ENCODE data around the gene MRPS33.
"Not testable (repeated sequence)": the region's sequence is repeated elsewhere in the genome, so short reads cannot be mapped to it uniquely, and the experiment has no call there.

MRPS33 gene

DNA sequence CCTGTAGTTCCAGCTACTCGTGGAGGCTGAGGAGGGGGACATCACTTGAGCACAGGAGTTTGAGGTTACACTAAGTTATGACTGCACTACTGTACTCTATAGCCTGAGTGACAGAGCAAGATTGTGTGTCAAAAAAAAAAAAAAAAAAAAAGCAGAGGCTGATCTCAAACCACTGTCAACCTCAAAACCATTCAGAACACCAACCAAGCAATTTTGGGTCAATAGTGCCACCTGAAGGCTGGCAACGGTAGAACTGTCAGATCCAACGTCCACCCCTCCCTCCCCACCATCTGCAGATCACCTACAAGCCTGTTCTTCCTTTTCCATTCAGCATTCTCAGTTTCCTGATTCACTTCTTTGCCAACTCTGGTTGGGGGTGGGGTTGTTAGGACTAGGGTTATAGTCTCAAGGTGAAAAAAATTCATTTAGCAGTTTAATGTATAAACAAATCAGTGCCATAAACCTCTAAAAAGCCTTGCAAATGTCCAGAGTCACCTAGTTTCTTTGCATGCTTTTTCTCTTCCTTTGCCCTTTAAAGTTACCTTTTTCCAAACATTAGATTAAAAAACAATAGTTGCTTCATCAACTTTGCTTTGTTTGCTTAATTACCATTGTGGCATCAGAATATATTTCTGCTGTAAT is 2.6 kb downstream of the MRPS33 start:
- peak; percentile 47 for DNase-seq

DNA sequence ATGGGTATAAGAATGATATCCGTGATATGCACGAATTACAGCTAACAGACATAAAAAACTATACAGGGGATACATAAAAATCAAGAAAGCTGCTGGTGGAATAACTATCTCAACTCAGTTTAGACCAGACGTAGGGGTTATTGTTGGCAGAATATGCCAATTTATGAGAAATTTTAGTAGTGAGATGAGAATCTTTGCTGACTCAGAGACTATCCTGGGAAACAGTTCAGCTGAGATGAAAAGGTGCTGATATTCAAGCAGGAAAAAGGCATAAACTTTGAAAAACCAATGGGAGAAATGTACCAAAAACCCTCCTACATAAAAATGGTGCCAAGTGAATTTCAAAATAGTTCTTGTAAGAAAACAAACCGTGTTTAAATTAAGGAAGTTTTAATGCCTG is 3.3 kb downstream of the MRPS33 start:
- DNase-seq: no peak

DNA sequence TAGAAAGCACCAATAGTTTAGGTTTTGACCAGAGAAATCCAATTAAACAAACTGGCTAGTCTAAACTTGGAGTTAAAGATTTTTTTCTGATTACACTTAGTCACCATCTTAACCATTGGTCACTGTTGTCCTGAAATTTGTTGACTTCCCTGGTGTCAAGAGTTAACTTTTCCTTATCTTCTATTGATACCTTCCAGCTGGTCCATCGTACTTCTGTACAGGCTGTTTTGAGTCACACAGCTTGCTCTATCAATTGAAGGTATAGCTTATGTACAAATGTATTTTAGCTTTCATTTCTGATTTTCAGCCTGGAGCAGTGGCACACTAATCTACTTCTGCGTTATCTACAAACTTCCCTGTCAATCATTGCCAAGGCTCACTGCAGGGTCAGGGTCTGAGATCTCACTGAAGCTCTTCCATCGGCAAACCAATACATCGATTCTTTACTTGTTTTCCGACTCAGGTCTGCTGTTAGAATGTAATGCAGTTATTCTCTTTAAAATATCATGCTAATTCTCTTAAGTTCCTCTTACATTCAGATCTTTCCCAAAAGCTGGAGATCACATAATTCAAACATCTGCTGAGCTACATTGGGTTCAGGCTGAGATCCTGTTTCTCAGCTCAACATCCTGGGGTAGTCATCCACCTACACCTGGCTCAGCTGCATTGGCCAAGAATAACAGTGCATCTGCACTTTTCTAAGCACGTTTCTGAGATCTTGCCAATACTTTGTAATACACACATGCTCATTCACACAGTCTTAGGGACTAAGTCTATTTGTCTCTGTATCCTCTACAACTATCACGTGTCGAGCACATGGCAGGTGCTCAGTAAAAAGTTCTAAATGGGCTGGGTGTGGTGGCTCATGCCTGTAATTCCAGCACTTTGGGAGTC is 11.3 kb downstream of the MRPS33 start:
- DNase-seq: no peak

DNA sequence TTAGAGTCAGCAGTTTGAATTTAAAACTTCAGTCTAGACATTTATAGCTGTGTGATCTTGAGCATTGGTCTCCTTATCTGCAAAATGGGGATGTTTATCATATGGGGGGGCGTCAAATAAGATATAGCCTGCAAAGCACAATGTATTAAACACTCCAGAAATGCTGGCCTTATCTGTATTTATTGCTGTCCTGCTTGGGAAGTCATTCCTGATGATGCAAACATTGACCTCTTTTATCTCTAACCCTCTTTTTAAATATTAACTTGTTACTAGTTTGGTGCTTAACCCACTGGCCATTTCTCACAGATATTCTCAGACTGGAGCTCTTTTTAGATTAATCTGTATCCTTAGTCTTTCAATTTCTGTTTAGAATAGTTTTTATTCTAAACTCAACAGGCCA is 13.2 kb downstream of the MRPS33 start:
- no peak for DNase-seq

DNA sequence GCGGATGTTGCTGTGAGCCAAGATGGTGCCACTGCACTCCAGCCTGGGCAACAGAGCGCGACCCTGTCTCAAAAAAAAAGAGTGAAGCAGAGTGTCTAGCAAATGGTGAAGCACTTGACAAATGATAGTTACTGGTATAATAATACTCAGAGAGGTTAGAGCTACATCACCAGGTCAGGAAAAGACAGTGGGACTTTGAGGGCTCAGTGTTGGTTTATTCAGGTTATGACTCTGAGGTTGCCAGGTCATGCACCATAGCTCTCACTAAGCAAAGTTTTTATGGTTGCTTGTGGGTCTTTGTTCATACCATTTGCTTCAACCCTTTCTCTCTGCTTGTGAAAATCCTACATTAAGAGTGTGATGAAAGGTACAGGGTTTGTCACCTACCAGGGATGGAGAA is 13.6 kb downstream of the MRPS33 start:
- no peak for DNase-seq

DNA sequence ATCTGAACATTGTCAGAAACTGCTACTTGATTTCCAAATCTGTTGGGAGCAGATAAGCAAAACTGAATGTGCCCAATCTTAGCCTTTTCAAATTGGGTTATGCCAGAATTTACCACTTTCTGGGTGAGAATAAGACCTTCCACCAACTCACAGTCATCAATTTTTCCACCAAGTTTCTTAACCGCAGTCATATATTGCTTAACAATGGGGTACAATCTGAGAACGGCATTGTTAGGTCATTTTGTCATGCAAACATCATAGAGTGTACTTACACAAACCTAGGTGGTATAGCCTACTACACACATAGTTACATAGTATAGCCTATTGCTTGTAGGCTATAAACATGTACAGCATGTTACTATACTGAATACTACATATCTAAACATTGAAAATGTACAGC is 16.0 kb downstream of the MRPS33 start:
- no peak for DNase-seq

DNA sequence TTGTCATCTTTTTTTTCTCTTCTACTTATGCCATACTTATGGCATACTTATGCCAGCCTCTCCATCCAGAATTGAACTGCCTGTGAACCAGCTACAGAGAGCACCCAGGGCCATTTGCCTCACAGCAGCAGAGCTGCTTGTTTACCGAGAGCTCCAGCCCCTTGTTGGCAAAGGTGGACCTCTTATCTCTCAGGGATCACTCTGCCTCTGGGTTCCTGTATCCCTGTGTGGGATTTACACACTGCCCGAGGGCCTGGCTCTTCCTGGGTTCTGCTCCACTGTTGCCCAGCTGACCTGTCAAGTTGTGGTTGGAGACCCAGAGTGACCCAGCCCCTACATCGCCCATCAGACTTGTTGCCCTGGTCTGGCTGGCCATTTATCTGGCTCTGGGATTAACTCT is 22.3 kb downstream of the MRPS33 start:
- no peak for DNase-seq

DNA sequence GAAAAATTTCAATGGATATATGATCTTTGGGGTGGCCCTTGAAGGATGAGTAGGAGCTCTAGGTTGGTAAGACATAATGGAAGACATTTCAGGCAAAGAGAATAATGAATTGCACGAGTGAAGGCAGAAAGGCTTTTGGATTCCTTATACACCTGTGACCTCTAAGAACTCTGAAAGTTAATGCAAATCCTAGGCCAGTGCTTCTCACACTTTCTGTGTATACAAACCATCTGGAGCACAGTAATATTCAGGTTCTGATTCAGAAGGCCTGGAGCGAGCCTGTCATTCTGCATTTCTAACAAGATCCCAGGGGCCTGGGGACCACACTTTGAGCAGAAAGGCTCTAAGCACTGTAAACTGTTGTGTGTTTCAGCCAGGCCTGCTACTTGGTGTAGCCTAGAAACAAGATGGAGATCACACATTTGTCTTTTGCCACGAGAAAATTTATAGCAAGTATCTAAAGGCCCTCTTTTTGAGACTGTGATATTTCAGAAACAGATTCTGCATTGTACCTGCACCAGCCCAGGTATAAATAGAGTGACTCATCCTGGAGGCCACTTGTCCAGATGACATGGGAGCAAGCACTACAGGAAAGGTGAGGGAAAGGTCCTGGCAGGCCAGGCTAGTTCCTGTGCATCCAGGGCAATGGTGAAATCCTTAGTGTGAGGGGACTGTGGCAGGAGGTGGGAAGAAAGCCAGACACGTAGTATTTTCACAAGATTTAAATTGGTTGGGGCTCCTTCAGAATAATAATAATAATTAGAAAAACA is 24.4 kb downstream of the MRPS33 start:
- DNase-seq: no peak

DNA sequence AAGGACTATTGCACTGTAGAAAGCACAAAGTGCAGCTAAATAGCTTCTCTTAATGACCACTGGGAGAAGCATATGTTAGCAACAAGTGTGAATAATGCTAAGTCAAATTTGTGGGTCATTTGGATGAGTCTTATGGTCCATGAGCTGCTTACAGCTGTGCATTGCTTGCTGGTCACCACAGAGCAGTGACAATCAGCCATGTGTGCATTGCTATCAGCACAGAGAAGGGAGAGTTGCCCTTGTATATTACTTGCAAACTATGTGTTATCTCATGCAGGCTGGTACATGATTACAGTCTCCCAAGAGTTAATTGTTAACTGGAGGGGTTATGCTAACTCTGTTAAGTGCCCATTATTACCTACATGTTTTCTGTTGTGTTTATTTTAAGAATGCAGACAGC is 25.7 kb downstream of the MRPS33 start:
- DNase-seq: no peak

DNA sequence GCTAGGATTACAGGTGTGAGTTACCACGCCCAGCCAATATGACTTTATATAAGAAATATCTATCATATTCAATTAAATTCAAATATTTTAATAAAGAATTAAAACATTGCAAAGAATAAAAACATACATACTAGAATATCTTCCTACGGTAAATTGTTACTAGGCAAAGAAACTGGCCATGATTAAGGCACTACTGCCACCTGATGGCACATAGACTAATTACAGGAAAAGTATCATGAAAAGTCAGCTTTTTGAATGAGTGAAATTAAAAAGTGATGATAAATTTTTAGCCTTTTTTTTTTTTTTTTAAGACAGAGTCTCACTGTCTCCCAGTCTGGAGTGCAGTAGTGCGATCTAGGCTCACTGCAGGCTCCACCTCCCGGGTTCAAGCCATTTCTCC is 30.9 kb downstream of the MRPS33 start:
- no peak for DNase-seq

DNA sequence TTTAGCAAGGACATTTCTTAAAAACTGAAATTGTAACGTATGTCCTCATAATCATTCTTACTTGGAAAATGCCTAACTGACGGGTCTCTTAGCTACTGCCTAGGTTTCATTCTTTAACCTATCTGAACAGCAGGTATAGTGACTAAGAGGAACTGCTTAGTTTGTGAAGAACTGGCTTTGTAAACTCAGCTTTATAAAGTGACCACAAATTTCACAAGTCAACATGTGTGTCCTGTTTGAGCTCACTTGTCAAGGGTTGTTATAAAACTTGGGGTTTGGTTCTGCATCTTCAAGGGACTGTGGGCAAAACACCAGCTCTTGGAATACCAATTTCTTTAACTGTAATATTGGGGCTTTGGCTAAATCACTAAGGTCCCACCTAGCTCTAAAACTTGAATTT is 32.2 kb downstream of the MRPS33 start:
- no peak for DNase-seq

DNA sequence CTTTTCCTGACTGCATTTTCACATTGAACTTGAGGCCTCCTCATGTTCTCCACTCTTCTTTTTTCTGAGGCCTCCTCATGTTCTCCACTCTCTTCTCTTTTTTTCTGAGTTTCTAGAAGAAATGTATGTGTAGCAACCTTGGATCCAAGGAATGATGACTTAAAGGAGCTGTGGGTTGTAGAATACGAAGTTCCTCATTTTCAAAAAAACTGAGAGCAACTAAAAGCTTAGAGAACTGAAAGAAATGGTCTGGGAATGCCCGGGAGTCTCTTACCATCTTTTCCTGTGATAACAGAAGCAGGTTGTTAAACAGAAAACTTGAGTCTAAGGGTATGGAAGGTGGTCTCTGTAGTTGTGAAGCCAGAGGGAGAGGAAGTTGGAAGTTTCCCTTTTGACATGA is 32.8 kb downstream of the MRPS33 start:
- no peak for DNase-seq

DNA sequence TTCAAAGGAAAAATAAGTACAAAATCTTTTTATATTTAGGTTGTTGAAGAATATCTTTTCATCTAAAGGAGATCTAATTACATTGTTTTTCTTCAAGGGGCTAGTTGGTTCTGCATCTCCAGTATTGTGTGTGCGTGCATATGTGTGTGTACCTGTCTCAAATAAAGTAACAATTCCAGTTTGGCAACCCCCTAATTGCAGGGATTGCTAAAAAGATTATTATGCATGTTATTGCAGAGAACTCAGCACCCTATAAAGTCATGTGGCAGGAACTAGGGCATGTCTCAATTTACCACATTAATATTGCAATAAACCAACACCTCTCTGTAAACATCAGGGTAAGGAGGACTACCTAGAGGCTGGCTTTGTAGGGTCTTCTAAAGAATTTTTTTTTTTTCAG is 37.0 kb downstream of the MRPS33 start:
- no peak for DNase-seq

DNA sequence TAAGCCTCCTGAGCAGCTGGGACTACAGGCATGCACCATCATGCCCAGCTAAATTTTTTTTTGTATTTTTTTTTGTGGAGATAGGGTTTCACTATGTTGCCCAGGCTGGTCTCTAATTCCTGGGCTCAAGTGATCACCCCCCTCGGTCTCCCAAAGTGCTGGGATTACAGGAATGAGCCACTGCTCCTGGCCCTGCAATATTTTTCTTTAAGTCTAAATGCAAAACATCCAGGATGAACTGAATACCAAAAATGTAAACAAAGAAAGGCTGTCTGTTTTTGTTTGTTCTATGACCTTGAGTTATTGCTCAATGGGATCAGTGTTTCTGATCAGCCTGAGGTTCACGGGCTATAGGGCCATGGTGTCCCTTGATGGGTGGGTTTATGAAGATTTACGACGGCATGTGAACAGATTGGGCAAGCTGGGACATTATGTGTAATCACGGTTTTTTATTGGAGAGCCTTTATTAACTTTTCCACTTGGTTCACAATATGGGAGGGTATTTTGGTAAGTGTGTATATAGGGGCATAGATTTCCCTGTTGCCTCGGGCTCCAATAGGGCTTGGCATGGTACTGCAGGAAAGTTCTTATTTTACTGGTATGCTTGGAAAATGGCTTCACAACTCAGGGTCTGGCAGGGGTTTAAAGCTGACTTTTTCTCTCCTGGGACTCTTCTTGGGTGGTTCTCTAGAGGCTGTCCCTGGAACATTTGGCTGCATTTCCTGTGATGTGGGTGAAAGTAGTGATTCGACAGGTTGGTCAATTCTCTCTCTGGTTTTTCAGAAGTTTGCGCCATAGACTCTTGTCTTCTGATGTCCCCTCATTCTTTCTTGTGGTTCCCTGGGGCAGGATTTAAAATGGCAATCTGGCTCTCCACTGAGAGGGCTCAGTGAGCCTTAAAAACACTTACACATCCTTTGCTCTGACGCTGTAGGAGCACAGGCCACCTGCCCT is 41.6 kb downstream of the MRPS33 start:
- no peak for DNase-seq

DNA sequence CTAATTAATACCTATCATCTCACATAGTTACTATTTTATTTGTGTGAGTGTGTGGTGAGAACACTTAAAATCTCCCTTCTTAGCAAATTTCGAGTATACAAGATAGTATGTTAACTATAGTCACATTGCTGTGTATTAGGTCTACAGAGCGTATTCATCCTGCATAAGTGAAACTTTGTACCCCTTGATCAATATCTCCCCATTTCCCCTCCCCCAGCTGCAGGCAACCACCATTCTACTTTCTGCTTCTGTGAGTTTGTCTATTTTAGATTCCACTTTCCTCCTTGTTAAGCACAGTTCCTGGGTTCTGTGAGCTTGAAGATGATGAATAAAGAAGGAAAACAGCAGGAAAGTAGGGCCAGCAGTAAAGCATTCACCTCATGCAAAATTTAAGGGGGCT is 42.4 kb downstream of the MRPS33 start:
- no peak for DNase-seq

DNA sequence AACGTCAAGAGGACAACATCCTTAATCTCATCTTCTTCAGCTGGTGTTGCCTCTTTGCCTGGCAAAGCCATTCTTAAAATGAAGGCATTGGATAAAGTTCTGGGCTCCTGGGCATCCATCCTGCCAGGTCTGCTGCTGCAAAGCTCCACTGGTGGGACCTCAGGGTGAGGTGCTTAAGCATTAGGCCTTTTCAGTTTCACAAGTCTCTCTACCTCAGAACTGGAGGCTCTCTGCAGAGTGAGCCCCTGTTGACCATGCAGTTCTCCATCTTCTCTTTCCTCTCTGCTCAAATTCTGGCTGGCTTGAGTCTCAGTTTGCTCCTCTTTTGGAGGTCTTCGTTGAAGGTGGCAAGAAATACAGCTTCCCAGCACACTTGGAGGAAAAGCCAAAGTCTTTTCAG is 47.3 kb downstream of the MRPS33 start:
- no peak for DNase-seq

DNA sequence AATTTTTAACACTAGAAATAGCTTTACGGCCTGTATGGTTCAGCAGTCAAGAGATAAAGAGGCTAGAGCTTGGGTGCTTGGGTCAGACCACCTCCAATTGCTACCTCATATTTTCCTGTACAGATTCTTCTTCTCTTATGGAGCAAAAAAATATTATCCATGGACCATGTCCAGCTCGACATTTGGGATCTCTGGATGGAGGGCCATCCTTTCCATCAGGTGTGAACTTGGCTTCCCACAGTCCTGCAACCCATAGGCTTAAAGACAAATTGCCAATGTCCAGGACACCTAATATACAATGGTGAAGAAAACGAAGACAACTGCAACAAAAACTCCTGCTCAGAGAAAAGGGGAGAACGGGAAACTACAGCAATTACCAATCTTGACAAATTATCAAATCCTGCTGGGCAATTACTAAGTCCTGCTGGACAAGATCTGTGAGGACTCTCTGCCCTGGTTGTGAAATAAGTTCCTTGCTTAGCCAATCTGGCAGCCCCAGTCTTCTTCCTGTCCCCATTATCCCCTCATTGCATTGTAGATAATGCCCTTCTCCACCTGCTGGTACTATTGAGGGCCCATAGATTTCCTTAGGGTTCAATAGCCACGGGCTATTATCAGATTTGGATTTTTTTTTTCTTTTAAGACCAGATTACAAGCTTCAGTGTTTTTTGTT is 48.1 kb downstream of the MRPS33 start:
- no peak for DNase-seq

DNA sequence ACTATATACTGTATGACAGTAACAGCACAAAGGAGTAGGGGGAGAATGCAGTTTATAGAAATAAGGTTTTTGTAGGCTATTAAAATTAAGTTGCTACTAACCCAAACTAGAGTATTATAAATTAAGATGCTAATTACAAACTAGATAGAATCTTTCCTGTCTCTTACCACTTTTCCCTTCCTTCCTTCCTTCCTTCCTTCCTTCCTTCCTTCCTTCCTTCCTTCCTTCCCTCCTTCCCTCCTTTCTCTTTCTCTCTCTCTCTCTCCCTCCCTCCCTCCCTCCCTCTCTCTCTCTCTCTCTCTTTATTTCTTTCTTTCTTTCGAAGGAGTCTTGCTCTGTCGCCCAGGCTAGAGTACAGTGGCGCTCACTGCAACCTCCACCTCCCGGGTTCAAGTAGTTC is 53.6 kb downstream of the MRPS33 start:
- DNase-seq: no peak

DNA sequence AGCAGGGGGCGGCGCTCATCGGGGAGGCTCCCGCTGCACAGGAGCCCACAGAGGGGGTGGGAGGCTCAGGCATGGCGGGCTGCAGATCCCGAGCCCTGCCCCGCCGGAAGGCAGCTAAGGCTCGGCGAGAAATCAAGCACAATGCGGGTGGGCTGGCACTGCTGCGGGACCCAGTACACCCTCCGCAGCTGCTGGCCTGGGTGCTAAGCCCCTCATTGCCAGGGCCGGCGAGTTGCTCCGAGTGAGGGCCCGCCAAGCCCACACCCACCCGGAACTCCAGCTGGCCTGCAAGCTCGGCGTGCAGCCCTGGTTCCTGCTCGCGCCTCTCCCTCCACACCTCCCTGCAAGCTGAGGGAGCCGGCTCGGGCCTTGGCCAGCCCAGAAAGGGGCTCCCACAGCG is 57.8 kb downstream of the MRPS33 start:
- DNase-seq: not testable (repeated sequence)
